Panc1 (cell line): ENCODE measurements around the gene VPS50. TPM values are rescaled to one million over a fixed set of nuclear protein-coding genes. Genes with fewer than 3 reads are reported as not detected.

Experiments
- ATAC-seq: fragments of 200-7000 bp; cut with Tn5 transposase; 2 replicates; pipeline ENCODE4 v1.9.1; 2020; ENCODE audit warnings: mild to moderate bottlenecking, moderate library complexity
- BruUV-seq: library from RNA; stranded (reverse); fragments of 400-500 nt; replicated peaks from 2 replicates; lab custom pipeline; 2021; lab: Mats Ljungman, UMichigan
- CTCF ChIA-PET: fragments of 300-600 bp; sonication (Branson Sonifier 250); formaldehyde crosslinking; loops from one replicate; lab custom pipeline; 2022; ENCODE audit warnings: antibody characterized with exemption; lab: Charles Lee
- POLR2A ChIA-PET: fragments of 300-600 bp; sonication (Branson Sonifier 250); formaldehyde crosslinking; loops from one replicate; lab custom pipeline; 2022; ENCODE audit warnings: antibody characterized with exemption; lab: Charles Lee
- DNase-seq: peaks from one replicate; pipeline ENCODE4 v3.0.0-alpha.2; 2010; ENCODE audit warnings: low read depth, low spot score
- H3K27ac ChIP-seq: 2 replicates; pipeline ENCODE4 v1.5.1; 2011; ENCODE audit warnings: mild to moderate bottlenecking, low read length, inconsistent platforms
- H3K27me3 ChIP-seq: fragments of 200-500 bp; sonication (Bioruptor generic); 2 replicates; pipeline ENCODE4 v1.6.0; 2014; ENCODE audit warnings: low read length, inconsistent platforms; ENCODE audit not compliant: control insufficient read depth, insufficient read depth
- H3K36me3 ChIP-seq: fragments of 200-500 bp; sonication (Bioruptor generic); 2 replicates; pipeline ENCODE4 v1.5.1; 2014; ENCODE audit warnings: inconsistent platforms, mild to moderate bottlenecking, low read length, moderate library complexity; ENCODE audit not compliant: control insufficient read depth, insufficient read depth
- H3K4me1 ChIP-seq: 2 replicates; pipeline ENCODE4 v1.5.1; 2011; ENCODE audit warnings: inconsistent platforms, mild to moderate bottlenecking, low read length, moderate library complexity; ENCODE audit not compliant: control insufficient read depth, insufficient read depth
- H3K4me3 ChIP-seq, 2 experiments: 2 replicates each; pipeline ENCODE4 v1.5.1; 2011 to 2012; ENCODE audit warnings: low read depth in 2 of 2, low read length in 2 of 2, mild to moderate bottlenecking in 2 of 2, inconsistent platforms in 1 of 2, moderate library complexity in 1 of 2
- H3K9me3 ChIP-seq: fragments of 200-500 bp; sonication (Bioruptor generic); 2 replicates; pipeline ENCODE4 v1.5.1; 2014; ENCODE audit warnings: low read depth, mild to moderate bottlenecking, inconsistent platforms, low read length, moderate library complexity; ENCODE audit not compliant: control insufficient read depth, insufficient read depth
- CTCF ChIP-seq: fragments of 450-650 bp; IDR thresholded peaks from 2 replicates; pipeline ENCODE4 v1.5.1; 2017; ENCODE audit warnings: mild to moderate bottlenecking
- POLR2AphosphoS5 ChIP-seq: IDR thresholded peaks from 2 replicates; pipeline ENCODE4 v1.6.1; 2012; ENCODE audit warnings: mild to moderate bottlenecking, low read depth, low read length, moderate library complexity
- REST ChIP-seq, 2 experiments: IDR thresholded peaks; 2 replicates each; pipeline ENCODE4 v1.6.1; 2011 to 2012; ENCODE audit warnings: low read depth in 2 of 2, control low read depth in 1 of 2, low read length in 1 of 2, mild to moderate bottlenecking in 1 of 2, moderate library complexity in 1 of 2; ENCODE audit not compliant: insufficient read depth in 1 of 2
- SIN3A ChIP-seq: IDR thresholded peaks from 2 replicates; pipeline ENCODE4 v1.6.1; 2012; ENCODE audit warnings: low read depth, mild to moderate bottlenecking, low read length, moderate library complexity, borderline replicate concordance; ENCODE audit not compliant: insufficient read depth
- TCF7L2 ChIP-seq: IDR thresholded peaks from 2 replicates; pipeline ENCODE4 v1.6.1; 2011; ENCODE audit warnings: mild to moderate bottlenecking, low read depth, low read length, inconsistent platforms
- in situ Hi-C: cut with HindIII; loops from 2 replicates; pipeline ENCODE4 v1.10.0; 2016; ENCODE audit warnings: low sequenced_read_pairs, low pct_unique_long_range_greater_than_20kb
- intact Hi-C: fragments of 100-400 bp; cut with micrococcal nuclease; formaldehyde crosslinking; loops from one replicate; pipeline ENCODE4 v1.10.0; 2022; ENCODE audit not compliant: unreplicated experiment
- total RNA-seq: library from RNA; stranded (reverse); gene quantifications from one replicate; pipeline ENCODE4 v1.2.1, GENCODE V29; 2021; ENCODE audit not compliant: unreplicated experiment

Gene VPS50
- total RNA-seq, 1 experiment from 2014 or later, result 14.6 TPM

- no TSS peak for BruUV-seq
- DNase-seq (no peak), ATAC-seq (no peak)
- TF ChIP-seq CTCF (no peak), POLR2AphosphoS5 (no peak), SIN3A (no peak), TCF7L2 (no peak), REST (IDR thresholded peaks at IDR 0.05; ENCODE audit: insufficient read depth in 1 of 2, low read depth in 2 of 2, low read length in 1 of 2) (no peak)
- intact Hi-C loops, result no loop called here
- CTCF ChIA-PET, result no interaction called here
- POLR2A ChIA-PET, result no interaction called here
- in situ Hi-C loops, result no loop called here
- no peak overlapping the region for H3K27ac ChIP-seq
- no peaks in the 10 kb centered on the region for H3K36me3 ChIP-seq
- no peak overlapping the region for H3K4me3 ChIP-seq
- no peaks in the 10 kb centered on the region; the same call in 1 of the 2 replicates for H3K27me3 ChIP-seq
- H3K9me3 ChIP-seq, result no peaks in the 10 kb centered on the region
- H3K4me1 ChIP-seq, result no peaks in the 10 kb centered on the region
These were observed 29.4 kb upstream of the VPS50 start for GRCh38 chr7:93202594-93203250.

GRCh38 chr7:93203496-93203895 lies 28.7 kb upstream of the VPS50 start:
- no peak for ATAC-seq
- ChIA-PET CTCF (no interaction called here), POLR2A (no interaction called here)
- in situ Hi-C loops (no loop called here), intact Hi-C loops (no loop called here)
- no peaks in the 10 kb centered on the region for H3K36me3 ChIP-seq
- H3K9me3 ChIP-seq, result no peaks in the 10 kb centered on the region
- no peak overlapping the region for H3K27ac ChIP-seq
- H3K4me1 ChIP-seq, result no peaks in the 10 kb centered on the region
- no TSS peak for BruUV-seq
- no peak for DNase-seq
- H3K4me3 ChIP-seq, result no peak overlapping the region
- H3K27me3 ChIP-seq, result peaks cover 3% of the 10 kb centered on the region
- no peak for TF ChIP-seq REST (IDR thresholded peaks at IDR 0.05; ENCODE audit: insufficient read depth in 1 of 2, low read depth in 2 of 2, low read length in 1 of 2)
- TF ChIP-seq TCF7L2, result no peak
- TF ChIP-seq POLR2AphosphoS5, result no peak
- TF ChIP-seq SIN3A, result no peak
- no peak for TF ChIP-seq CTCF
